OCI-LY1 (cell line): ENCODE data around the gene MAPKBP1.

ENCODE experiments used
- EZH2 ChIP-seq: fragments of 200-600 bp; sonication (generic), shearing (Covaris generic); IDR thresholded peaks from 2 replicates; pipeline ENCODE4 v1.8.0; 2017; ENCODE audit warnings: borderline replicate concordance, mixed run types, mild to moderate bottlenecking, antibody characterized with exemption, low read length, moderate library complexity, mixed read lengths
- TF ChIP-seq, protein P1 (sequence below): fragments of 200-600 bp; sonication (generic), shearing (Covaris generic); IDR thresholded peaks from 2 replicates; pipeline ENCODE4 v1.5.1; 2017; ENCODE audit warnings: mild to moderate bottlenecking, antibody characterized with exemption, low read length, moderate library complexity, mixed read lengths

GRCh38 chr15:41849204-41849603, 74.9 kb downstream of the MAPKBP1 start:
- TF ChIP-seq, protein P1, sequence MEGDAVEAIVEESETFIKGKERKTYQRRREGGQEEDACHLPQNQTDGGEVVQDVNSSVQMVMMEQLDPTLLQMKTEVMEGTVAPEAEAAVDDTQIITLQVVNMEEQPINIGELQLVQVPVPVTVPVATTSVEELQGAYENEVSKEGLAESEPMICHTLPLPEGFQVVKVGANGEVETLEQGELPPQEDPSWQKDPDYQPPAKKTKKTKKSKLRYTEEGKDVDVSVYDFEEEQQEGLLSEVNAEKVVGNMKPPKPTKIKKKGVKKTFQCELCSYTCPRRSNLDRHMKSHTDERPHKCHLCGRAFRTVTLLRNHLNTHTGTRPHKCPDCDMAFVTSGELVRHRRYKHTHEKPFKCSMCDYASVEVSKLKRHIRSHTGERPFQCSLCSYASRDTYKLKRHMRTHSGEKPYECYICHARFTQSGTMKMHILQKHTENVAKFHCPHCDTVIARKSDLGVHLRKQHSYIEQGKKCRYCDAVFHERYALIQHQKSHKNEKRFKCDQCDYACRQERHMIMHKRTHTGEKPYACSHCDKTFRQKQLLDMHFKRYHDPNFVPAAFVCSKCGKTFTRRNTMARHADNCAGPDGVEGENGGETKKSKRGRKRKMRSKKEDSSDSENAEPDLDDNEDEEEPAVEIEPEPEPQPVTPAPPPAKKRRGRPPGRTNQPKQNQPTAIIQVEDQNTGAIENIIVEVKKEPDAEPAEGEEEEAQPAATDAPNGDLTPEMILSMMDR, result no peak
- no peak for TF ChIP-seq EZH2
